ENCODE data around the gene TUBA4B.
"Not testable (repeated sequence)": the region's sequence is repeated elsewhere in the genome, so short reads cannot be mapped to it uniquely, and the experiment has no call there.

TUBA4B gene

GRCh38 chr2:219247678-219248642, 5.1 kb upstream of the TUBA4B start:
- in situ Hi-C loops (cut with MboI; ENCODE audit: low sequenced_read_pairs), result no loop called here

GRCh38 chr2:219248845-219249202, 4.2 kb upstream of the TUBA4B start:
- in situ Hi-C loops (cut with MboI; ENCODE audit: low sequenced_read_pairs), result no loop called here

- in situ Hi-C loops (cut with MboI; ENCODE audit: low sequenced_read_pairs), result no loop called here
Measured at GRCh38 chr2:219249203-219249980, 3.7 kb upstream of the TUBA4B start.

GRCh38 chr2:219250049-219250781, 2.8 kb upstream of the TUBA4B start:
- in situ Hi-C loops (cut with MboI; ENCODE audit: low sequenced_read_pairs), result no loop called here

GRCh38 chr2:219251656-219252055, 1.4 kb upstream of the TUBA4B start:
- in situ Hi-C loops (cut with MboI; ENCODE audit: low sequenced_read_pairs), result no loop called here

- in situ Hi-C loops (cut with MboI; ENCODE audit: low sequenced_read_pairs), result no loop called here
Measured at GRCh38 chr2:219252084-219252483, 959 bp upstream of the TUBA4B start.

- in situ Hi-C loops (cut with MboI; ENCODE audit: low sequenced_read_pairs), result no loop called here
Measured at GRCh38 chr2:219252570-219252899, 508 bp upstream of the TUBA4B start.

GRCh38 chr2:219253753-219254589, 928 bp downstream of the TUBA4B start, which contains the start of gene TUBA4A:
Gene TUBA4A, minus strand, starts transcription at chr2:219253918. Its CDS starts 60 bp downstream, at chr2:219253858.
- in situ Hi-C loops (cut with MboI; ENCODE audit: low sequenced_read_pairs), result no loop called here

GRCh38 chr2:219254590-219255201, 1.7 kb downstream of the TUBA4B start:
- in situ Hi-C loops (cut with MboI; ENCODE audit: low sequenced_read_pairs), result no loop called here

GRCh38 chr2:219258942-219259341, 5.9 kb downstream of the TUBA4B start:
- in situ Hi-C loops (cut with MboI; ENCODE audit: low sequenced_read_pairs), result not testable (repeated sequence)

GRCh38 chr2:219261024-219261855, 8.2 kb downstream of the TUBA4B start:
- in situ Hi-C loops (cut with MboI; ENCODE audit: low sequenced_read_pairs), result no loop called here

- in situ Hi-C loops (cut with MboI; ENCODE audit: low sequenced_read_pairs), result no loop called here
Measured at GRCh38 chr2:219266232-219266631, 13.2 kb downstream of the TUBA4B start.

GRCh38 chr2:219266886-219267285, 13.8 kb downstream of the TUBA4B start:
- in situ Hi-C loops (cut with MboI; ENCODE audit: low sequenced_read_pairs), result no loop called here

- in situ Hi-C loops (cut with MboI; ENCODE audit: low sequenced_read_pairs), result no loop called here
Measured at GRCh38 chr2:219268294-219268693, 15.3 kb downstream of the TUBA4B start.

GRCh38 chr2:219269362-219270054, 16.5 kb downstream of the TUBA4B start:
- in situ Hi-C loops (cut with MboI; ENCODE audit: low sequenced_read_pairs), result no loop called here

- in situ Hi-C loops (cut with MboI; ENCODE audit: low sequenced_read_pairs), result no loop called here
Measured at GRCh38 chr2:219270055-219270372, 17.0 kb downstream of the TUBA4B start.

GRCh38 chr2:219271021-219271420, 18.0 kb downstream of the TUBA4B start:
- in situ Hi-C loops (cut with MboI; ENCODE audit: low sequenced_read_pairs), result no loop called here

- in situ Hi-C loops (cut with MboI; ENCODE audit: low sequenced_read_pairs), result no loop called here
Measured at GRCh38 chr2:219272356-219272755, 19.3 kb downstream of the TUBA4B start.

GRCh38 chr2:219272995-219273394, 20.0 kb downstream of the TUBA4B start:
- in situ Hi-C loops (cut with MboI; ENCODE audit: low sequenced_read_pairs), result no loop called here

Data from HL-60/S4 treated with phorbol 12-myristate 13-acetate at 8.2 ng/mL for 4 days and 3 days (cell line).